Measurements from ENCODE around the gene BNIP5. TPM values are rescaled to one million over a fixed set of nuclear protein-coding genes. Genes with fewer than 3 reads are reported as not detected.
"Not testable (repeated sequence)": the region's sequence is repeated elsewhere in the genome, so short reads cannot be mapped to it uniquely, and the experiment has no call there.

The BNIP5 gene
- total RNA-seq, 2 donors from 2014 or later, result not detected

- ATAC-seq (ENCODE audit: insufficient number of reproducible peaks, low FRiP score, low read depth) (peak; percentile 21), DNase-seq (ENCODE audit: low spot score) (peak; percentile 47)
- H3K4me3 ChIP-seq, result peak overlapping the region; percentile 58
Measured at GRCh38 chr6:36340618-36341454, 4.1 kb upstream of the BNIP5 start.

DNA sequence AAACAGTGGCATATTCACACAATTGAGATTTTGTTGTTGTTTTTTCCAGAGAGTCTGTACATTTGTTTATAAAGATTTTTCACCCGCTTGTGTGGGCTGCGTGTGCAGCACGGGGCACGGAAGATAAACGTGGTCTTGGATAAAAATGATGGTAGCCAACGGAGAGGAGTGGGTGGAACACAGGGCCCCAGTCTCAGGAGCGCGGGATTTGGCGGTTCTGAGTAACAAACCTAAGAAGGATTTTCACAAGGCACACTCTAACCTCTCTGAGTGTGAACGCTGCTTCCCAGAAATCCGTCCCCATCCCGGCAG lies 3.6 kb upstream of the BNIP5 start:
- no peak for DNase-seq (ENCODE audit: low spot score)
- no peaks in the 10 kb centered on the region for H3K9me3 ChIP-seq
- H3K27ac ChIP-seq, result no peak overlapping the region
- TF ChIP-seq, protein P1, sequence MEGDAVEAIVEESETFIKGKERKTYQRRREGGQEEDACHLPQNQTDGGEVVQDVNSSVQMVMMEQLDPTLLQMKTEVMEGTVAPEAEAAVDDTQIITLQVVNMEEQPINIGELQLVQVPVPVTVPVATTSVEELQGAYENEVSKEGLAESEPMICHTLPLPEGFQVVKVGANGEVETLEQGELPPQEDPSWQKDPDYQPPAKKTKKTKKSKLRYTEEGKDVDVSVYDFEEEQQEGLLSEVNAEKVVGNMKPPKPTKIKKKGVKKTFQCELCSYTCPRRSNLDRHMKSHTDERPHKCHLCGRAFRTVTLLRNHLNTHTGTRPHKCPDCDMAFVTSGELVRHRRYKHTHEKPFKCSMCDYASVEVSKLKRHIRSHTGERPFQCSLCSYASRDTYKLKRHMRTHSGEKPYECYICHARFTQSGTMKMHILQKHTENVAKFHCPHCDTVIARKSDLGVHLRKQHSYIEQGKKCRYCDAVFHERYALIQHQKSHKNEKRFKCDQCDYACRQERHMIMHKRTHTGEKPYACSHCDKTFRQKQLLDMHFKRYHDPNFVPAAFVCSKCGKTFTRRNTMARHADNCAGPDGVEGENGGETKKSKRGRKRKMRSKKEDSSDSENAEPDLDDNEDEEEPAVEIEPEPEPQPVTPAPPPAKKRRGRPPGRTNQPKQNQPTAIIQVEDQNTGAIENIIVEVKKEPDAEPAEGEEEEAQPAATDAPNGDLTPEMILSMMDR (IDR thresholded peaks at IDR 0.05), result no peak
- no peaks in the 10 kb centered on the region for H3K27me3 ChIP-seq (replicated peaks; ENCODE audit: insufficient read depth)
- no peak for ATAC-seq (ENCODE audit: insufficient number of reproducible peaks, low FRiP score, low read depth)
- H3K4me1 ChIP-seq (ENCODE audit: control insufficient read depth in 1 of 2, low read depth in 2 of 2), result peaks cover 0 to 37% of the 10 kb centered on the region in 2 donors
- no peaks in the 10 kb centered on the region for H3K36me3 ChIP-seq
- H3K4me3 ChIP-seq, result no peak overlapping the region

More at GRCh38 chr6:36340618-36341454, 4.1 kb upstream of the BNIP5 start:
- Histone ChIP-seq H3K27me3 (replicated peaks; ENCODE audit: insufficient read depth) (no peaks in the 10 kb centered on the region), H3K4me1 (ENCODE audit: control insufficient read depth in 1 of 2, low read depth in 2 of 2) (peaks cover 0 to 37% of the 10 kb centered on the region in 2 donors), H3K9me3 (no peaks in the 10 kb centered on the region), H3K36me3 (no peaks in the 10 kb centered on the region), H3K27ac (peak overlapping the region in 1 of 2 donors; percentile 25)
- TF ChIP-seq, protein P1 (IDR thresholded peaks at IDR 0.05), result peak; percentile 96

- Histone ChIP-seq H3K4me1 (ENCODE audit: control insufficient read depth in 1 of 2, low read depth in 2 of 2) (peaks cover 0 to 34% of the 10 kb centered on the region in 2 donors), H3K36me3 (no peaks in the 10 kb centered on the region), H3K27ac (no peak overlapping the region), H3K27me3 (replicated peaks; ENCODE audit: insufficient read depth) (no peaks in the 10 kb centered on the region), H3K4me3 (no peak overlapping the region), H3K9me3 (no peaks in the 10 kb centered on the region)
- ATAC-seq (ENCODE audit: insufficient number of reproducible peaks, low FRiP score, low read depth) (no peak), DNase-seq (ENCODE audit: low spot score) (no peak)
- TF ChIP-seq, protein P1 (IDR thresholded peaks at IDR 0.05), result no peak
Measured at GRCh38 chr6:36339146-36339545, 2.5 kb upstream of the BNIP5 start.

DNA sequence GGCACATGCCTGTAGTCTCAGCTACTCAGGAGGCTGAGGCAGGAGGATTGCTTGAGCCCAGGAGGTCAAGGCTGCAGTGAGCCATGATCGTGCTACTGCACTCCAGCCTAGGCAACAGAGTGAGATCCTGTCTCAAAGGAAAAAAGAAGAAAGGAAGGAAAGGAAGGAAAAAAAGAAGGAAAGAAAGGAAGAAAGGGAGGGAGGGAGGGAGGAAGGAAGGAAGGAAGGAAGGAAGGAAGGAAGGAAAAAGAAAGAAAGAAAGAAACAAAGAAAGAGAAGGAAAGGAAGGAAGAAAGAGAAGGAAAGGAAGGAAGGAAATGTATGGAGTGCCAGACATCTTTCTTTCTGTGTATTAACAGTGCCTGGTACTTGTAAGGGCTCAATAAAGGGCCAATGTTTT lies 1.5 kb upstream of the BNIP5 start:
- H3K4me1 ChIP-seq (ENCODE audit: control insufficient read depth in 1 of 2, low read depth in 2 of 2), result peaks cover 0 to 30% of the 10 kb centered on the region in 2 donors
- H3K36me3 ChIP-seq; ATAC-seq (ENCODE audit: insufficient number of reproducible peaks, low FRiP score, low read depth); H3K4me3 ChIP-seq; DNase-seq (ENCODE audit: low spot score); H3K27ac ChIP-seq; H3K9me3 ChIP-seq; H3K27me3 ChIP-seq (replicated peaks; ENCODE audit: insufficient read depth): not testable (repeated sequence)

GRCh38 chr6:36337814-36338213 lies 1.1 kb upstream of the BNIP5 start:
- TF ChIP-seq, protein P1 (IDR thresholded peaks at IDR 0.05), result no peak
- Histone ChIP-seq H3K4me1 (ENCODE audit: control insufficient read depth in 1 of 2, low read depth in 2 of 2) (peaks cover 0 to 25% of the 10 kb centered on the region in 2 donors), H3K4me3 (no peak overlapping the region), H3K27ac (no peak overlapping the region), H3K9me3 (no peaks in the 10 kb centered on the region), H3K36me3 (no peaks in the 10 kb centered on the region), H3K27me3 (replicated peaks; ENCODE audit: insufficient read depth) (no peaks in the 10 kb centered on the region)
- no peak for DNase-seq (ENCODE audit: low spot score)
- no peak for ATAC-seq (ENCODE audit: insufficient number of reproducible peaks, low FRiP score, low read depth)

Data from thoracic aorta (tissue), 2 donors.